Measurements from ENCODE around the gene SERINC1. TPM values are rescaled to one million over a fixed set of nuclear protein-coding genes. Genes with fewer than 3 reads are reported as not detected.

SERINC1 gene
- polyA plus RNA-seq, 10 donors: 111 to 177 (median 147) TPM

DNA sequence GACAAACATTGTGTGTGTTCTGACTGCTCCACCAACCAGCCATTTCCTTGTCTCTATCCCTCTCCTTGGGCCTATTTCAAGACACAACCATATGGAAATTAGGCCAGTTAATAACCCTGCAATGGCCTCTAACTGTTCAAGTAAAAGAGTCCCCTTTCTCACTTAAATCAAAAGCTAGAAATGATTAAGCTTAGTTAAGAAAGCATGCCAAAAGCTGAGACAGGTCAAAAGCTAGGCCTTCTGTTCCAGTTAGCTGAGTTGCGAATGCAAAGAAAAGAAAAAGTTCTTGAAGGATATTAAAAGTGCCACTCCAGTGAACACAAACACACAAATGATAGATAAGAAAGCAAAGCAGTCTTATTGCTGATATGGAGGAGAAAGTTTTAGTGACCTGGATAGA is 22.5 kb downstream of the SERINC1 start:
- no peak for DNase-seq

DNA sequence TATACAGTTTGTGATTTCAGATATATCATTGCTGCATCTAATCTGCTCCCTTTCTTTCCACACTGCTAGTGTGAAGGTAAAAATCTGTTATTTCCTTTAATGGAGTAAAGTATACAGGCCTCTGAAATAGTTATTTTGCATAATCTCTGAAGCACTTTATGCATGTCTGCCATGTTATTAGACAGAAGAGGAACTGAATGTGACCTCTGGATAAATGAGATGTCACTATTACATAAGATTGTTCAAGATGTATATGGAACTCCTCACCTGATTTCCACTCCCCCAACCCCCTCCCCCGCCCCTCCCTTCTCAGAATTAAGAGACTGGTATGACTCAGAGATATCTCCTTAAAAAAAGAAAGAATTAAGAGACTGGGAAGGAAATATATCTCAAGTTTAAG is 26.3 kb downstream of the SERINC1 start:
- no peak for DNase-seq

DNA sequence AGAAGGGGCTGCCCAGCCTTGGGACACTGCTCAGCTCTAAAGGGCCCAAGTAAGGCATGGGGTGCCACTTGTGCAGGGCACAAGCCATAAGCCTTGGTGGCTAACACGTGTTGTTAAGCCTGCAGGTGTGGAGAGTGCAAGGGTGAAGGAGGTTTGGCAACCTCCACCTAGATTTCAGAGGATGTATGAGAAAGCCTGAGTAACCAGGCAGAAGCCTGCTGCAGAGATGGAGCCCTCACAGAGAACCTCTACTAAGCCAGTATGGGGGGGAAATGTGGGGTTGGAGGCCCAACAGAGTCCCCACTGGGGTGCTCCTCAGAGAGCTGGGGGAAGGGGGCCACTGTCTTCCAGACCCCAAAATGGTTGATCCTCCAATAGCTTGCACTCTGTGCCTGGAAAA is 32.6 kb downstream of the SERINC1 start:
- DNase-seq: no peak

DNA sequence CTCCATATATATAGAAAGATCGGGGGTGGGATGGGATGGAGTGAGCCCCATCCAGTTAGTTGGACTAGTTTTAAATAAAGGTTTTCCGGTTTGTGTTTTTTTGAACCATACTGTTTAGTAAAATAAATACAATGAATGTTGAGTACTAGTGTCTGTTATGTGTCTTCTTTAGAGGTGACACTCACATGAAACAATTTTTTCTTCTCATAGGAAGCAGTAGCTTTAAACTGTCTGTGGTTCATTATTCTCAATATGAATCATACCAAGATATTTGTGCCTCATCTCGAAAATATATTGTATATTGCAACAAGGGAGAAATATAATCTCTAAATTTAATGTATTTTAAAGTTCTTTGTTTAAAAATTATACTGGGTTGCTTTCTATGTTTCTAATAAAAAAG is 38.8 kb downstream of the SERINC1 start:
- no peak for DNase-seq

DNA sequence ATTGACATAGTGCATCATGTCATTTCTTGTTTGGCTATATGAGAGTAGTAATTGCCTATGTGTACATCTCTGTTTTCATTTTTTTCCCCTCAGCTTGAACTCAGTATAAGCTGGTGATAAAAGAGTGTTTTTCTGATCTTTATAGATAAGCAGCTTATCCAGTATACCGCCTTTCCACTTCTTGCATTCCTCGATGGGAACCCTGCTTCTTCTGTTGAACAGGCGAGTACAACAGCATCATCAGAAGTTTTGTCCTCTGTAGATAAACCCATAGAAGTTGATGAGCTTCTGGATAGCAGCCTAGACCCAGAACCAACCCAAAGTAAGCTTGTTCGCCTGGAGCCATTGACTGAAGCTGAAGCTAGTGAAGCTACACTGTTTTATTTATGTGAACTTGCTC is 39.8 kb downstream of the SERINC1 start:
- no peak for DNase-seq

DNA sequence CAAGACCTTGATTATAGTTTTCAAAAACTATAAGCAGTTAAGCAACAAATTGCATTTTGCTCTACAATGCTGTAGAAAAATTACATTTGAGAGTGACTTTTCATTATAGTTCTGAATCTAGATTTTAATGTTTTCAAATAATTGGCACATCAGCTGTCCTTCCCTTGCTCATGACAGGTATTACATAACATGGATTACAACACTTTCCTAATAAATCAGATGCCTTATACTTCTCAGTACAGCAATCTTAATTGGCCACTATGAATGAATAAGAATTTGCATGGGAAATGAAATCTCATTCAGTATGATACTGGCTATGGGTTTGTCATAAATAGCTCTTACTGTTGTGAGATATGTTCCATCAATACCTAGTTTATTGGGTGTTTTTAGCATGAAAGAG is 42.3 kb downstream of the SERINC1 start:
- DNase-seq: no peak

DNA sequence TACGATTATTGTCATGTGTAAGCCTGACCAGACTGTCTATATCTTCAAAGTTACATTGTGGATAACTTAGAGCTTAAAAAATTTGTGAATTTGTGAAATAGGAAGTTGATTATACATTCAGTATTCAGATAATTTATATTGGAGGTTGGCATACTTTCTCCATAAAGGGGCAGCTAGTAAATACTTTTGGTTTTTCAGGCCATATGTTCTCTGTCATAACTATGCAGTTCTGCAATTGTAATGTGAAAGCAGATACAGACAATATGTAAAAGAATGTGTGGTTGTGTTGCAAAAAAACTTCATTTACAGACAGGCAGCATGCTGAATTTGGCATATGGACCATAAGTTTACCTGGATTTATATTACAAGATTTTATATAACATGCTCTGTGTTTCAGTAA is 42.8 kb downstream of the SERINC1 start:
- no peak for DNase-seq

DNA sequence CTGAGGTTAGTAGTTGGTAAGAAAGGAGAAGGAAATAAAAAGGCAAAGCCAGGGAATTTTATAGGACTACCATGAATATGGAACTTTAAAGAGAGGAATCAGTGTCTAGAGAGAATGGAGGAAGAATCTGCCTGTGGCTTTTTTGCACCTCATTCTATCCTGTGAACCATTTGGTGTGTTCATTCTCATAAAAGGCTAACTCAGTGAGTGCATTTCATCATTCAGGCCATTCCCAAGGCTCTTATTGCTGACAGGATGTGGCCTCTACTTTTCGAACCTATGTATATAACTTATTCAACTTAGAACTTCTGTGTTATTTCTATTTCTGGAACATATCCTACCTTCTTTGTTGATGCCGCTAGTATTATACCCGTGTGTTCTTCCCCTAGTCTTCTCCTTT is 45.0 kb downstream of the SERINC1 start:
- no peak for DNase-seq

DNA sequence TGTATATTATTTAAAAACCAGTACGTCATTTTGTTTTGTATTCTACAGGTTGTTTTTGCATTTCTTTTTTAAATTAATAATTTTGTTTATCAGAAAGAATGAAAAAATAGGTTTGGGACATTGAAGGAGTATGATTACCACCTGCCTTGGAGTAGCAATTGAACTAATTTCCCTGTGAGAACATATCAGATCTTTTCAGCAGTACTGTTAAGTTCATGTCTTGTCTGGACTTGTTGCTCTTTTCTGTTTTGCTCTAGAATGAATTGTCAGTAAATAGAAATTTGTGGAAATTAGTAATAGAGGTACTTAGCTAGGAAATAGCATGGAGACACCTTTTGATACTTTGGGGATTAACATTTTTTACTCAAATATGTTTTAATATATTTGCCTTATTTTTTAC is 47.9 kb downstream of the SERINC1 start:
- no peak for DNase-seq

DNA sequence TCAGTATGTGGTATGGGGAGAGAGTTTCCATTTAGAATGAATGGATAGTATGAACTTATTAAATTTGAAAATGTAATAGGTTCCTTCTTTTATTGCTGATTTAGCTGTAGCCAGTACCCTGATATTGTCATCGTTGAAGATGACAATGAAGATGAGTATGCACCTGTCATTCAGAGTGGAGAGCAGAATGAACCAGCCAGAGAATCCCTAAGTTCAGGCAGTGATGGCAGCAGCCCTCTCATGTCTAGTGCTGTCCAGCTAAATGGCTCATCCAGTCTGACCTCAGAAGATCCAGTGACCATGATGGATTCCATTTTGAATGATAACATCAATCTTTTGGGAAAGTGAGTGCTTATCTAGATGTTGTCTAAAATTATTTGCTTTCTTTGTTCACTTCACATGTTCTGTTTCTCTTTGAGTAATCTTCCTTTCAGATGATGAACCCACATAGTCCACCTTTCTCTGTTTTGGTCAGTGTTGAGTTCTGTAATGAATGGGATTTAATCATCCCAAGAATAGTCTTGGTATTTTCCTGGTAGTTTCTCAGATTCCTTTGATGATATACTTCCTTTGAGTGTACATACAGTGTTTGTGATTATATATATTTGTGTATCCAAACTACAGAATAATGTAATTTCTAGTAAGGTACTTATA is 48.9 kb downstream of the SERINC1 start:
- no peak for DNase-seq

DNA sequence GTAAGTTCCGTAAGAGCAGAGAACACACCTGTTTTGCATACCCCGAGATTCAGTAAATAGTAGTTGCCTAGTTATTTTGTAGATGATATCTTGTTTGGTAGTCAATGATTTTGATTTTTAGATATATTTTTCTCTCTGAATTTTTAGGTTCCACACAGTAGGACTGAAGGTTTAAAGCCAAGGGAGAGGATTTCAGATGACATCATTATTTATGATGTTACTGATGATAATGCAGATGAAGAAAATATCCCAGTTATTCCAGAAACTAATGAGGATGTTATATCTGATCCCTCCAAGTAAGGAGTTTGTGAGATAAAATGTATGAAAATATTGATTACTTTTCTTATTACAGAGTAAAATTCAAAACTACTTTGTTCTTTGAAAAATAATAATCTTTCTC is 49.6 kb downstream of the SERINC1 start:
- no peak for DNase-seq

DNA sequence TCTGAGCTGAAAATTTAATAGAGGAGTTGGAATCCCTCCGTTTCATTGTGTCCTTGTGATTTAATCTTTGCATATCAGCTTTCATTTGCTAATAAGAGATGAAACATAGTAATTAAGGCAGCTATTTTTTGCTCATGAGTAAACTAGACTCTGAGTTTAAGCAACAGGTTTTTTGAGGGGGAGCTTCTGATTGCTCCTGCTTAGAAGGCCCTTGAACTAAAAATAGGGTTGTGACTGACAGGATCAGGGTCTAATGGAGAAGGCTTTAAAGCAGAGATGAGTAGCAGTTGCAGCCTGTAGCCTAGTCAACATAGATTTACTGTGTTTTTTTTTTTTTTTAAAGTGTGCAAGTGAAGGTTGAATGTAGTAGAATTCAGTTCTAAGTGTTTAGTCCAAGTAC is 54.8 kb downstream of the SERINC1 start:
- peak in 1 of 3 donors; percentile 15 for DNase-seq

DNA sequence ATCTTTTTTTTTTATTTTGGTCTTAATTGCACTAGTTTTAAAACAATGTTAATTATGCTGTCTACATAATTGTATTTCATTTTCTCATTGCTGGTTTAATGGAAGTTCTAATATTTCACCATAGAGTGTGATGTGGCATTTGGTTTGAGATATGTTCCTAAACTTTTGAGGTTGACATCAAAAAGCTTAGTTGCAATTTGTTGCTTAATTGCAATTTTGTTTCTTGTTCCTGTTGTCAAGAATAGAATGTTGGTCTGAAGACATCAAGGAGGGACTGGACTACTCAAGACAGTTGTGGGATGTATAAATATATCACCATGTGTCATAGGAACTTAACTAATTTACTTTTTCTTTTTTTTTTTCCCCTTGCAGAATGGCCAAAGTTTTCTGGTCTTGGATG is 59.6 kb downstream of the SERINC1 start:
- DNase-seq: no peak

DNA sequence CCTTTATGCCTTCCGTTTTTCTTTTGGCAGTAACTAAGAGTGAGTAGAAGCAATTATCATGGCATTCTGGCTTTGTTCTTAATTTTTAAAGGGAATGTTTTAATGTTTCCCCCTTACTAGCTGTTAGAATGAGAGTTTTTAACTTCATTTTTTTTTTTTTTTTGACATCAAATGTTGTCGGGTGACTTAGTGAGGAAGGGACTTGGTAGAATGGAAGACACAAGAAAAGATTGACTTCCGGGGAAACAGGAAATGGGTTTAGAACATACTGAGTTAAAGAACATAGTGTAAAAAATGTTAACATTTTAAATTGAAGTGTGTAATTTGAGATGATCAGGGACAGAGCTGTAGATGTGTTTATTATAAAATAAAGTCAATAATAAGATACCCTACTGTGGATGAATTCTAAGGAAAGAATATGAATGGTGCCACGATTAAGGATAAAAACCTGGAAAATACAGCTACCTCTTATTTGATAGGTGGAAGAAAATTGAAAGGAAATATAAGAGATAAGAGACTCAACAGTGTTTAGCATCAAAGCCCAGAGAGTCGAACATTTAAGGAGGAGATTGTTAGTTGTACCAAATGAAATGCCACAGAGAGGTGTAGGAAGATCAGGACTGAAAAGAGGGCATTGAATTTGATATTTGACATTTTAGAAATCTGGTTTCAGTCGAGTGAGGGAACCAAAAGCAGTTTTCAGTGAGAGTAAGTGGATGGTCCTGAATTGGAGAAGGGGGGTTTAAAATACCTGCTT is 62.7 kb downstream of the SERINC1 start:
- DNase-seq: no peak

DNA sequence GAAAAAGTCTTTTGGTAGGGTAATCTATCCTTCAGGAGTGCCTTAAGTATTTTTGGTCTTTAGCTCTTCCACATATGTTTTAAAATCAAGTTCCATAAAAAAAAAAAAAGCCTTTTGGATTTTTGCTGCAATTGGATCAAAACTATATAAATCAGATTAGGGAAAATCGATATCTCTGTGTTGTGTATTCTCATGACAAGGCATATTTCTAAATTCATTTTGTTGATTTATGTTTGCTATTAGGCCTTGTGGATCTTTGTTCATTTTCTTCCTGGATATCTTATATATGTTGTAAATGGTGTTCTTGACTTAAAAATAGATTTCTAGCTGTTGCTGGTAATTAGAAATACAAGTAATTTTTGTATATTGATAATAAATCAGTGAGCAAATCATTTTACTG is 63.4 kb downstream of the SERINC1 start:
- no peak for DNase-seq

DNA sequence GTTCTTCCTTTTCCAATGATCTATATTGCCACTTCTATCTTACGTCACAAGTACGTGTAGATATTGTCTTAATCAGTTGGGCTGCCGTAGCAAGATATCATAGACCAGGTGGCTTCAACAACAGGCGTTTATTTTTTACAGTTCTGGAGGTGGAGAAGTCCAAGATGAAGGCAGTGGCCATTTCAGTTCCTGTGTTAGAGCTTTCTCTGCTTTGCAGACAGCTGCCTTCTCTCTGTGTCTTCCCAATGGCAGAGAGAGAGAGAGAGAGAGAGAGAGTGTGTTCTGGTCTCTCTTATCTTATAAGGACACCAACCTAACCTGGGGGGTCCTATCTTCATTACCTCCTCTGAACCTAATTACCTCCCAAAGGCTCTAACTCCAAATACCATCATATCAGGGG is 63.9 kb downstream of the SERINC1 start:
- no peak for DNase-seq

DNA sequence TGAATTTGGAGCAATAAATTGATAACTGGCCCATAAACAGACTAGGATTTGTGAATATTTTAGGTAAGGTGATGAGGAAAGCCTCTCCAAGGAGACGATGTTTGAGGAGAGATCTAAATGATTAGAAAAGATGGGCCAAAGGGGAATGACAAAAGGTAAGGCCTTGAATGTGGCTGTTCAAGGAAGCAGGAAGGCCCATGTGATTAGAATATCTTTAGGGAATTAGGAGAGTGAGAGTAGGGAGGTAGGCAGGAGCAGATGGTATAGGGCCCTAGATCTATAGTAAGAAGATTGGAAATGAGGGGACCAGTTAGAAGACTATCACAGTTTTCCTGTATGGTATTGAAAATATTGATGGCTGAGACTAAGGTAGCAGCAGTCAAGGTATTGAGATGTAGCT is 65.4 kb downstream of the SERINC1 start:
- no peak for DNase-seq

DNA sequence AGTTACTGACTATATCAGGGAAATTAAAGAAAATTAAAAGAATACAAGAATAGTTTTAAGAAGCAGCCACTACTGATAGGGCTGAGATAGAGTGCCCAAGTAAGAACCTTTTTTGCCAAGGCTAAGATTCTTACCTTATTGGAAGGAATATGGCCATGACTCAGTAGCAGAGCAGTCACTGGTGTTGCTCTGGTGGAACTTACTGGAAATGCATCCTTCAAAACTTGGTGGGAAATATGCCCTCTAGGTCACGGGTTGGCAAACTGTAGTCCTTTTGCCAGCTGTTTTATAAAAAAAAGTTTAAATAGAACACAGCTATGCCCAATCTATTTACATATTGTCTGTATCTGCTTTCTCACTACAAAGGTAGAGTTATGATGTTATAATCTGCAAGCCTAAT is 66.2 kb downstream of the SERINC1 start:
- no peak for DNase-seq

DNA sequence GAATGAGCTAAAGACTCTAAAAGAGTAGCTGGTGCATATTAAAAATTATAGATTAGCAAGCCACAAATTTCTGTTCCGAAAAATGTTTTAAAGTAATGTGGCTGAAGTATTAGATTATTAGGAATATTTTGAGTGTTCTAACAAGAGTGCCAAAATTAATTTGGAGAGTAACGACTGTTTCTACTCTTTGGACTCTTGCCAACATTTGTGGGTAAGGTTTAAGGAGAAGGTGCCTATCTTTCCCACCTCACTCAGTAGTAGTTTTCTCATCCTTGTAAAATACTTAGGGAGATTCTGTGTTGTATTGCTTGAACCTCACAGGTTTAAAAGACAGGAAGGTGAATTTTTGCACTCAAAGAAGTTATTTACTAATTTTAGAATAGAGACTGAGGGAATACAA is 67.2 kb downstream of the SERINC1 start:
- no peak for DNase-seq

DNA sequence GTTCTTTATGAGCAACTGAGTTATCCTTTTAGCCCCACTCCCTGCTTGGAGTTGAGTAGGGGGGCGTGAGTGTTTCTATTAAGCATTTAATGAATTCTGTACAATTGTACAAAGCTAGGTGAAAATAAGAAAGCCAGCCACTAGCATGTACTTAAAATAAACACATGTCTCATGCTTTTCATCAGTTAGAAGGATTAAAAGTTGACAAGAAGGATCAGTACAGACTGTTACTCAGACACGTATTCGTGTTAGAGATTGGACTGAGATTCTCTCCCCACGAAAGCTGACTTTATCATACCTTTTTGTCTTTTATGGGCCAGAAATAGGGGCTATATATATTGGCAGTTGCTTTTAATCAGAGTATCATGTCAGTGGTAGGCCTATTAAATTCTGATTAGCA is 70.5 kb downstream of the SERINC1 start:
- DNase-seq: no peak

DNA sequence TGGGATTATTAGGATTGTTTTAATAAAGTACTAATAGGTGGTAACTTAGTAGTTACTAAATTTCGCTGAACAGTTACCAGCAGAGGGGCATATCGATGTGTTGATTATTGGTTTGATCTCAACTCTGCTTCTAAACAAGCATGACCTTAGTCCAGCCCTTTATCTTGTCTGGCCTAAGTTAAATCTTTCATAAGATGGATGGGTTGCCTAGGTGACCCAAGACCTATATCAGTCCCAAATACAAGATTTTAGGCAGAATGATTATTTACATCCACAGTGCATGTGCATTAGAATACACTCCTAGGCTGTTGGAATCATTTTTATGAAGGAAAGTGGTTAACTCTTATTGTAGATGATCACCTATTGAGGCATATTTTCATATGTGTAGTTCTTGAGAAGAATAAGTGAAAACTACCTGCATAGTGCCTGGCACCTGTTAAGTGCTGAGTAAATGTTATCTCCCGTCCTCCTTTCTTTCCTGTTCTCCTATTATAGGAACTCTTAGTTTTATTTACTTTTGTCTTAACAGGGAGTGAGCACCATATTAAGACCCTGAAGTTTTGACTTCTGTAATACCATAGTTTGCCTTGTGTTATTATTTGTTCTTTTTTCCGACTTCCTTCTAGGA is 71.0 kb downstream of the SERINC1 start:
- peak in 1 of 3 donors; percentile 18 for DNase-seq

DNA sequence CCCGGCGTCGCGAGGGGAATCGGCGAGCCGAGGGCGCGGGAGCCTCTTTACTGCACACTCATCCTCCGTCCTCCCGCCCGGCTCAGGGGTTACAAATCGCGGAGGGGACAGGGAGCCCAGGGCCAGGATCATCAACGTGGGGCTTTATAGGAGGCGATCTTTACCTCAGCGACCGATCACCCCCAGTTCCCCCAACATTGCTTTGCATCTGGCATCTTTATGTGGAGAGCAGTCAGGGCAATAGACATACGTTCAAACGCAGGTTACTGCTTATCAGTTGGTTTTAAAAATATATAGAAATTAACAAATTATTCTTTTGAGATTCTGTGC is 71.5 kb downstream of the SERINC1 start:
- no peak for DNase-seq

DNA sequence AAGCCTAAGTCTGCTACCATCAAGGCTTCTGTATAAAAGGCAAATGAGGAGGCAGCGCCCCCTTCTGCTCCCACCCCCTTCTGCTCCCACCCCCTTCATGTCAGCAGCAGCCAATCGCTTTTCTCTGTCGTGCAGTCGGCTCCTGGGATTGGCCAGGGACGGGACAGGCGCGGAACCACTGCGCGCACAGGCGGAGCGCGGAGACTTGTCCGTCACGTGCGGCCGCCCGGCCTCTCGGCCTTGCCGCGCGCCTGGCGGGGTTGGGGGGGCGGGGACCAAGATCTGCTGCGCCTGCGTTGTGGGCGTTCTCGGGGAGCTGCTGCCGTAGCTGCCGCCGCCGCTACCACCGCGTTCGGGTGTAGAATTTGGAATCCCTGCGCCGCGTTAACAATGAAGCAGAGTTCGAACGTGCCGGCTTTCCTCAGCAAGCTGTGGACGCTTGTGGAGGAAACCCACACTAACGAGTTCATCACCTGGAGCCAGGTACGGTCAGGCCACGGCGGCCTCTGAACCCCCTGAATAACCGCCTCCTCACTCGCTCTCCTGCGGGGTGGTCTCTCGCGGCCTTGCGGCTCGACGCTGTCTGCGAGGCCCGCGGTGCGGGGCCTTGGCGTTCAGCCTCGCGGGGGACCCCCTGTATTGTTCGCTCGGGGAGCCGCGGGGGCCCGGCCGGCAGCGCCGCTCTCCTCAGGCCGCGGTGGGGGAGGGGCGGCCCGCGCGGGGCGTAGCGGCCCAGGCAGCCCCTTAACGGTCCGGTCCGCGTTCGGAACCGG is 72.1 kb downstream of the SERINC1 start, which contains the start of gene HSF2:
TSS of gene HSF2 (plus strand) at position 305 of the 773 bp plus-strand sequence. CDS start at position 391, 86 bp downstream.
- peak; percentile 98 to 99 (median 98) for DNase-seq
